UCSD-AML1 (cell line): ENCODE measurements around the gene ZC3H12C.
A peak's percentile ranks its signal among the peaks of the same experiment; 100 is the strongest.

ENCODE experiments used
- DNase-seq: peaks from one replicate; lab custom pipeline; 2025; ENCODE audit not compliant: unreplicated experiment; lab: John Stamatoyannopoulos, UW

Gene ZC3H12C

DNA sequence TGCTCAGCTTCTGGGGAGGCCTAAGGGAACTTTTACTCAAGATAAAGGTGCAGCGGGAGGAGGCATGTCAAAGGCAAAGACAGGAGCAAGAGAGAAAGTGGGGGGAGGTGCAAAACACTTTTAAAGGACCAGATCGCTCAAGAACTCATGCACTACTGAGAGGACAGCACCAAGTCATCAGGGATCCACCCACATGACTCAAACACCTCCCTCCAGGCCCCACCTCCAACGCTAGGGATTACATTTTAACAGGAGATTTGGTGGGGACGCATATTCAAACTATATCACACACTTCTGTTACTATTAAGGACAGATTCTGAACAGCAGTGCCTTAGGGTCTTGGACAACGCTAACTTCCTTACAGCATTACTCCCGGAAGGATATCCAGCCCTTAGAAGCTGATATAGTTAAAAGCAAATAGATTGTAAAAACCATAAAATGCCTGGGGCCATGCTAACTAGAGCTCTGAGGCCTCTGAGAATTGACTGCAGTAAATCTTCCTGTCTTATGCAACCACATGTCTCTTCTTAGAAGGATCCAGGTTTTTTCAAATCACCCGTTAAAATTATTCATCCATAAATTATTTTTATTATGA, 16.7 kb upstream of the ZC3H12C start:
- DNase-seq = no peak

DNA sequence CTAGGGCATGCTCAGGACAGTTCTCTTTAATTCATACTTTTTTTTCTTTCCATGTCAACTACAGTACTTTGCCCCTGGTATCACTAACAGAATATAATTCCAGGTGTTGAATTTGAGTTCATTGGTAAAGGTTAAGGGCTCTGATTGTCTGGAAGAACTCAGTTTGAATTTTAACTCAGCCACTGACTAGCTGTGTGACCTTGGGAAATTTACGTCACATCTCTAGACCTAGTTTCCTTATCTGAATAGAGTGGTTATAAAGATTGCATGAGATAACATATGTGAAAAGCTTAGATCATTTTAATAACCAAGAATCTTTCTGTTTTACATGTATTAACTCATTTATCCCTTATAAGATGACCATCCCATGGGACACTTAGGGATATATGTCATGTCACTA, 15.8 kb upstream of the ZC3H12C start:
- DNase-seq = no peak

DNA sequence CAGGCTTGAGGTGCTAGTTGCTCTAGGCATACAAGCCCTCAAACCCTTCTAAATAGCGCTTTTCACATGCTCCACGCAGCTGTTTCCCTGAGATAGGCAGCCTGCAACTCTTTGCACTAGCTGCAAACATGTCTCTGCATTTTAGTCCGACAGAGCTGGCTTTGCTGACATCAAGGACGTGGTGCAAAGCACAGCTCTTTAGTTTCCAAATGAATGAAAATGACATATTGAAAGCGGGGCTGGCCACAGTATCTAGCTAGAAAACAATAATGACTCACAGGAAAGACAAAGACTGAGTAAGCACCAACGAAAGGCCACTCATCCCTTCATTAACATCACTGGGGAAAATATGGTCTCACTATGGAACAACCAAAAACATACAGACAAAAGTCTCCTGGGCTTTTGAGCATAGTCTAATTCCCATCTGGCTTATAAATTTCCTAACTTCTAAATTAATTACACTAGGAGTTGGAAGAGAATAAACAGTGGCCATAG, 15.3 kb upstream of the ZC3H12C start:
- no peak for DNase-seq

DNA sequence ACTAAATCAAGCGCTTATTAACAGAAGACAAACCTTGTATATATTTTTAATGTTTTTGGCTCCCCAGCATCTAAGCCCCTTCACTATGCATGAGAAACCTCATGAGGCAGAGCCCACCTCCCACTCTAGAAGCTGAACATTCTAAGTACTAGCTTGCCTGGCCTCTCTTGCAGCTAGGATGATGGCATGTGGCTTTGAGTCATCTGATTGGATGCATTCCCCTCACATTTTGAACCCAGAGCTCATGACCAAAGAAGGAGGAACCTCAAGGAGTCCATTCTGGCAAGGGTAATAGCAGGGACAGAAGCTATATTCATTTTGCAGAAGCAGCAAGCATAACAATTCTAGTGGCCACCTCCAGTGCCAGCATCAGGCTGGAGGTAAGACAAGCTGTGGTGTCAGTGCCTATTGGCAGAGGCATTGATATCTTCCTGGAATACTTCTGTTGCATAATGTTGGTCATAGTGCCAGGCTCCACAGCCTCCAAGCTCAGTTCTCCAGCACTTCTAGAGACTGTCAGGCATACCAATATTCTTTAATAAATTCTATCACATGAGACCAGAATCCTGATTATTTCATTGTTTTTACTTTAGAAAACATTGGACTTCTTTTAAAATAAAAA, 14.2 kb upstream of the ZC3H12C start:
- DNase-seq = no peak

DNA sequence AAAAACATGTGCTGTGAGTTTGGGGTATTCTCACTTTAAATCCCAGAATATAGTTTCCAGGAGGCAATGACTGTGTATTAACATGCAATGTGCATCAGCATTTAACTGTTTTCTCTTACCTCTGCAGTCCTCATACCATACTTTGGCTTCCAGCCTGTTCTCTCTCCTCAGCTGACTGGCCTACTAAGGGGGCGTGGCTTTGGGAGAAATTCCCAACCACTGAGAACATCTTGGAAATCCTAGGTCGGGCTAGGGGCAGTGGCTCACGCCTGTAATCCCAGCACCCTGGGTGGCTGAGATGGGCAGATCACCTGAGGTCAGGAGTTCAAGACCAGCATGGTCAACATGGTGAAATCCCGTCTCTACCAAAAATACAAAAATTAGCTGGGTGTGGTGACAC, 13.5 kb upstream of the ZC3H12C start:
- no peak for DNase-seq

DNA sequence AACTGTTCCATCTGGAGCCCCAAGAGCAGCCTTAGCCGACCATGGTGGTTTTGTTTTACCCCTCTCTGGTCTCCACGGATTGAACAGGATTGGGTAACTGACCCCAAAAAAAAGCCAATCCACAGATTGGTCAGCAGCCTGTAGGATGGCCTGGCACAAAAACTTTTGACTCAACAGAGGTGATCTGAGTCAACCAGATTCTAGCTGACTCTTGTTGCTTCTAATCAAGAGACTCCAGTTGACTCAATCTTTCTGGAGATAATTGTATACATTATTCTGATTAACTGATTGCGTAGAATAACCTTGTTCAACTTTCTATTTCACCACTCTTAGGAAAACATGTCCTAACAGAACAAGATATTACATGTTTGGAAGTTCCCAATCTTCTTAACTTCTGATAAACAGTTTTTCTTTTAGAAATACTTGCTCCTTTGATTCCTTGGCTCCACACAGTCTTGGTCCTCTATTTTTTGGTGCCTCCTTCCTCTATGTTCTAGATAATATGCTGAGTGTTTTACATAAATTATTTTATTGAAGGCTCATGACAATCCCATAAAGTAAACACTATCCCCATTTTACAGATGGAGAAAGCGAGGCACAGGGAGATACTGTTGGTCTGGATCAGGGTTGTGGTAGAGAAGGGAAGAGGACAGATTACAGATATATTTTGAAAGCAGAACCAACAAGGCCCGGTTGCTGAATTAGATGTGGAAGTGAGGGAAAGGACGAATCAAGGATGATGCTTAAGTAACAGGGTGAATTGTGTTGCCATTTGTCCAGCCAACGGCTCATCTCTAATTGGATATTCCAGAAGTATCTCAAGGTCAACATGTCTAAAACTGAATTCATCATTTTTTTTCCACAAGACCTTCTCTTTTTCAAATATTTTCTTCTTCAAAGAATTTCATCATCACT, 11.5 kb upstream of the ZC3H12C start:
- no peak for DNase-seq

DNA sequence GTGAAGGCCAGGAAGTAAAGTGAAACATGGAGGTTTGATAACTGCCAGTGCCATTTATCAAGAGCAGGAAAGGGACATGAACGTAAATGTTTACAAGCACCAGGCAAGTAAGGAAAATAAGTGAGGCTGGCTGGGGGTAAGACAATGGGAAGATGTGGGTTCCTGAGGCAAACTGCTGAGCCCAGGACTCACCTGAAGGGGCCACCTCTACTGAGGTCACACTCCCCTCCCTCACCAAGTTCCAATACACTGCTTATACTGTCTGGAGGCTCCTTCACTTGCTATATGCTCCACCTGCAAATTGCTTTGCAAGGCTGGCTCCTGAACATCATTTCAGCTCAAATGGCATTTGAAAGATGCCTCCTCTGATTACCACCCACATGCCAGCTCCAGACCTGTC, 10.3 kb upstream of the ZC3H12C start:
- DNase-seq = no peak

DNA sequence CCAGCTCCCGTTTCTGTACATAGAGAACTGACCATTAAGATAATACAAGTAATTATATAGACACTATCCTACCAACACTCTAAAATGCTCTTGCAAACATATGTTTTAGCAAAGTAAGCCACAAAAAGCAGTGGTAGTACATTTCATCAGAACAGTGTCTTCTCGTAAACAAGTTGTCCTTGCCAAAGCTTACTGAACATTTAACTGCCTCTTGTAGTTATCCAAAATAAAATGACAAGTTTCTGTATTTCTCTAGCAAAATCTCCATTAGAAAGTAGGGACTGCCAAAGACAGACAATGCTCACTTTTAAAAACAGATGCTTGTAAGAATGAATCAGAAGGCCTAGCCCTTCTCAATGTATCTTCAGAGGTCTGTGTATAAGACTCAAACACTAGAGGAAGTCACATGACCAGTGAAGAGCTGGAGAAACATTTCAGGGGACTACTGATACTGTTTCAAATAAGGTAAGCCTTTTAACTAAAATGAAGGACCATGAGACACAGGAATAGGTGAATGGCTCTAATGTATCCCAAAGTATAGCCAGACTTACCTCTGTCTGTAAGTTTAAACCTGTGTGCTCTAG, 7.8 kb upstream of the ZC3H12C start:
- no peak for DNase-seq

DNA sequence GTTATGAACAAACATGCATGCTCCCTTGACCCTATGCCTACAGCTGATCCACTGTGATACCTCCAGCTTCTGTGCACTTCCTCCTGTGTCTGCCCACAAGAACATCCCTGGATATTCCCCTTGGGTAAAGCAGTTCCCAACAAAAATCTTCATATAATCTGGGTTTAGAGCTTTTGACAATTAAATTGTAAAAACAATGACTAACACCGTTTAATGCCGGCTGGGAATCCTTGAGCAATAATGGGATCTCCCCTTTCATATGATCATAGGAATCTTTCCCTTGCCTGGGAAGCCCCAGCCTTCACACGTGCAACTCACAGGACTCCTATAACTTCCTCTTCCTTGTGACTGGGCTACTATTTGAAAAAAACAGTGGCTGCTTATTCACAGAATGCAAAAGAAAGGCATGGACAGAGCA, 6.3 kb upstream of the ZC3H12C start:
- no peak for DNase-seq

DNA sequence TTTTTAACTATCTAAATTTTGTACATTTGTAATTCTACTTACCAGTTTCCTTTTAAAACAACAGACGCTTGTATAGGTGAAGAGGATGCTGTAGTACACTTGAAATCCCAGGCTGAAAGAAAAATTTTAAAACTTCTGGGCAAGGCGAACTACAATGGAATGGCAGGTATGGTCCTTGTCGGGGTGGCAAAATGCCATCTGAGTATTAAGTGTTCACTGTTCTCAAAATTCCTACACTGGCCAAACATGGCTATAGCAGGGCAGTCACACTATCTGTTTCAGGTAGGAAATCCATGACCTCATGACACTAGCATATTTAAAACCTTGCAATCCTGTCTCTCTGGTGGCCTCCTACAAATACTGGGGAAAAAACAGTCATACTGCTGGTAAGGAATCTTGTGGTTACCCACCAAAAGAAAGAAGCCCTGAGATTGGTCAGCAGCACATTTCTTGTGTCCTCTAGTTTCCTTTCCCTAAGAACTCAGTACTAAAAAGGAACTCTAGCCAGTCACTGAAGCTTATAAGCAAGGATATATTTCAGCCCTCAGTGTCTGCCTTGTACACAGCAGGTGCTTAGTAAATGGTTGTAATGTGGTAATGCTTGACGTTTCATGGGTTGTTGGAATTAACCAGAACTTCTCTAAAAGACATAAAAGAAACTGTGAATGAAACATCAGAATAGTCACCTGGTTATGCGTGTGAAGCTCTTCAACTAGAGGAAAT, 5.2 kb upstream of the ZC3H12C start:
- DNase-seq = no peak

DNA sequence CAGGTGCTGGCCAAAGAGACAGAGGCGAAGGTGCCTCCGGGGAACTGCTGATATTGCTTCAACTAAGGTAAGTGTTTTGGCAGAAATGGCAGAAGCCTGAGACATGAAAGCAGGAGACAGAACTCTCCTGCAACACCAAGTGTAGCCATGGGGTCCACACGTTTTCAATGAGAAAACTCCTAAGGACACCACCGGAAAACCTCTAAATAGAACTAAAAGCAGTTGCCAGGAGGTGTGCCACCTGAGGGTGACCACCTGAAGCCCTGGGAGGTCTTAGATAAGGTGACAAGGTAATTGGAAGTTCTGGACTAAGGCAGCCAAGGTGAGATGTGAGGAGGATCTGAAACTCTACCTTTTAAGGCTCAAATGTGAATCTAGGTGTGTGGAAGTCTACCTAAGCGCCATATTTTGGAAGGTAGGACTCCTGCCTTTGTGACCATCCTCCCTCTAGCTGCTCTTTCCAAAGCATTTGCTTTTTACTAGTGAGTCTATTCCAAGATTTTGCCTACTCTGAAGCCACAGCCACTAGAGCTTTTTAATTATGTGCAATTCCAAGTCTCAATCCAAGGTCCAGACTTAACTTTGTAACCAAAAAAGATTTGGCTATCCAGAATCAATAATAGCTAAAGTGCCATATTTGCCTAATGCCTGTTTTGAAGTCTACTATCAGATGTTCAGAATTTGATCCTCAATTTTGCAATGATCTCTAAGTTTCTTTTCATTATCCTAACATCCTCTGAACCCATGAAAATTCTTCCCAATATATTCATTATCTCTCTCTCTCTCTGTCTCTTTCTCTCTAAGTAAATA, 4.5 kb upstream of the ZC3H12C start:
- DNase-seq = no peak

DNA sequence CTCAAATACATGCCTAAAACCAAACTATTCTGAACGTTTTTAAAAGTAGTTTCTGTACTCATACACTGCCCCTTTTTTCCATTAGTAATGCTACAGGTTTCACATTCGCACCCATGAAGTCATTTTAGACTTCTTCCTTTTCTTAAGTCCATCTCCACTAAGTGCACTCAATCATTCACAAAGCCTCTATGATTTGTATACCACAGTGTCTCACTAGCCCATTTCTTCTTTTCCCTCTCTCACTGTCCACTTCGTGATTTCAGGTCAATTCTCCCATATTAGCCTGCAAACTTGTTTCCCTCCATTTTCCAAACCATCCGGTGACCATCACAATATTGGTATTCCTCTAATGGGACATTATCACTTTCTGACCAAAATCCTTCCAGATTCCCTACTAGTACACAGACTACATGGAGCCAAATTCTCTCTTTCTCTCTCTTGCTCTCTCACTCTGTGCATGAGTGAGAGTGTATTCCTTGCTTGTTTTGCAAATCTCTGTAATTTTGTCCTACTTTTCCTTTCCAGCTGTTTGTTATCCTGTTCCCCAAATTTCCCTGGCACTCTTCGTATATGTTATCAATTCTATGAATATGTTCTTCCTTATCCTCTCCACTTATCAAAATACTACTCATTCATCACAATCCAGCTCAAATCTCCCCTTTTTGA, 3.4 kb upstream of the ZC3H12C start:
- no peak for DNase-seq

GRCh38 chr11:110090466-110091026, 2.6 kb upstream of the ZC3H12C start:
- no peak for DNase-seq

GRCh38 chr11:110092111-110092514, 1.1 kb upstream of the ZC3H12C start:
- no peak for DNase-seq

GRCh38 chr11:110093407-110094297, 460 bp downstream of the ZC3H12C start:
- peak; percentile 63 for DNase-seq

- no peak for DNase-seq
These were observed 1.4 kb downstream of the ZC3H12C start for GRCh38 chr11:110094298-110095285.

- DNase-seq = no peak
These were observed 2.4 kb downstream of the ZC3H12C start for GRCh38 chr11:110095554-110095953.
